Measurements from ENCODE around the gene SH2B2. TPM values are rescaled to one million over a fixed set of nuclear protein-coding genes. Genes with fewer than 3 reads are reported as not detected.

SH2B2 gene
- 8.9 TPM for total RNA-seq
- long read RNA-seq, partial matches to known transcripts: 0 of 3 reads
- long read RNA-seq, other reads (novel, unspliced or antisense): 3 of 3 reads

DNA sequence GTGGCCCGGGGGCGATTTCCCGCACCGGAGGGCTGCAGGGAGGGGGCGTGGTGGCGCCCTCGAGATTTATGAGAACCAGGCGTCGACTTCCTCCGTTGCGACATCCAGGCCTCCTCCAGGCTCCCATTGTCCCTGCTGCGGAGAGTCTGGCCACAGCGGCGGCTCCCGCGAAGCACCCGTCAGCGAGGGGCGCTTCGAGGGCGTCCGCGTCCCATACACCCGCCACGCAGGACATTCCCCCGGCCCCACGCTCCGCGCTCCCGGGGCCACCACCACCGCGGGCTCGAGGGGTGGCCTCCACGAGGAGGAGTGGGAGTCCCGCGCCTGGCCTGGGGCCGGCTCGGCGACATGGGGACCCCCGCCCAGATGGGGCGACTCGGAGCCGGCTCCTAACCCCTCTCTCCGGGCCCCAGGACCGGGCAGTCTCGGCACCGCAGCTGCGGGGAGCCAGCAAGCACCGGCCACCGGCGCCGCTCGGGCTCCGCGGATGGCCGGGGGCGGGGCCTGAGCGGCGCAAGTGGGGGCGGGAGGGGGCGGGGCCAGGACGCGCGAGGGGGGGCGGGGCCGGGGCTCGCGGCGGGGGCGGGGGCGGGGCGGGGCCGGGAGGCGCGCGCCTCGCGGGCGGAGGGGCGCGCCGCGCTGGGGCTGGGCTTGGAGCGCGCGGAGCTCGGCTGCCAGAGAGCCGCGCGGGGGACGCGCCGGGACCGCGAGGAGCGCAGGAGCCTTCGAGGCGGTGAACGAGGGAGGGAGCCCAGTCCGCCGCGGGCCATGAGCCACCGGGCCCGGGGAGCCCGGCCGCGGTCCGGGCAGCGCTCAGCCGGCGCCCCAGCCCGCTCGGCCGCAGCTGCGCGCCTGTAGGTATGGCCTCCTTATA lies at the start of gene SH2B2:
Gene SH2B2 (plus strand): TSS at position 632 of the 874 bp plus-strand sequence. CDS start 13,683 bp downstream, outside the sequence.
- DNase-seq (ENCODE audit: low spot score): peak; percentile 94

DNA sequence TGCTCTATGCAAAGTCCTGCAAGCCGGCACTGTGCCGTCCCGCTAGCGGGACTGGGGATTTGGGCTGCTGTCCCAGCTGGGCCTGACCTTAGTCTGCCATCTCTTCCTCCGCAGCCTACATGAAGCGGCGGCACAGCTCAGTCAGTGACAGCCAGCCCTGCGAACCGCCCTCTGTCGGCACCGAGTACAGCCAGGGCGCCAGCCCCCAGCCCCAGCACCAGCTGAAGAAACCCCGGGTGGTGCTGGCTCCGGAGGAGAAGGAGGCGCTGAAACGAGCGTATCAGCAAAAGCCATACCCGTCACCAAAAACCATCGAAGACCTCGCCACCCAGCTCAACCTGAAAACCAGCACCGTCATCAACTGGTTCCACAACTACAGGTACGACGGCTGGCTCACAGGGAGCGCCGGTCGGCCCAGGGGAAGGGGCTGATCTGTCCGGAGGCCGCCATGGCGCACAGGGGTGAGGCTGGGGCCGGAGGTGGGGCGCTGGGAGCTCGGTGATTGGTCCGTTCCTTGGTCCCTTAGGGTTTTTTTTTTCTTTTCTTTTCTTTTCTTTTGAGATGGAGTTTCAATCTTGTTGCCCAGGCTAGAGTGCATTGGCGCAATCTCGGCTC lies 47.4 kb upstream of the SH2B2 start:
- DNase-seq (ENCODE audit: low spot score): no peak

DNA sequence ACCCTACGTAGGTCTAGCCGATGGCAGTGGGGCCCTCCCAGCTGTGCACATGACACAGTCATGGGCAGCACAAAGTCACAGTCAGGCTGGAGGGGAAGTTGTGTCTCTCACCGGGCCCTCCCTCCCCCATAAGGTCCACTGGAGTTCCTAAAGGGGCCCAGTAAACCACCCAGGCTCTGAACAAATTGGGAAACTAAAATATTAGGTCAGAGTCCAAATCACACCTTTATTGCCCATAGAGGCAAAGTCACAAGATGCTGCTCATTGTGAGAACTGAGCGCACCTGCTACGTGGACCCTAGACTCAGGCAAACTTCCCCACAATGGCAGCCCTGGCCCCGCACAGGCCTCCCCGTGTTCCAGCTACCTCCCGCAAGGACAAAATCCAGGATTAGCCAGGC lies 45.2 kb upstream of the SH2B2 start:
- DNase-seq (ENCODE audit: low spot score): no peak

DNA sequence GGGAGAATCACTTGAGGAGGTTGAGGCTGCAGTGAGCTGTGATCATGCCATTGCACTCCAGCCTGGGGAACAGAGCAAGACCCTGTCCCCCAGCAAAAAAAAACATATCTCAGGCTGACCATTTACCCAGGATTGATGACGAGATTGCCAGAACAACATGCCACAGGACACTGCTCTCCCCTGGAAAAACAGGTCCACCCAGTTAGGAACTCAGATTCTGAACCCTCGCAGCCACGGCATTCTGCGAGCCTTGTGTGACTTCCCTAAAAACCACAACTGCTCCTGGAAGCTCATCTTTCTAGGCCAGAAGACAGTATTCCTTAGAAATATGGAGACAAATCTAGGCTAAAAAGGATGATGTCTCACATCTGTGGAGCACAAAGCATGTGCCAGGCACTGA lies 42.1 kb upstream of the SH2B2 start:
- no peak for DNase-seq (ENCODE audit: low spot score)

DNA sequence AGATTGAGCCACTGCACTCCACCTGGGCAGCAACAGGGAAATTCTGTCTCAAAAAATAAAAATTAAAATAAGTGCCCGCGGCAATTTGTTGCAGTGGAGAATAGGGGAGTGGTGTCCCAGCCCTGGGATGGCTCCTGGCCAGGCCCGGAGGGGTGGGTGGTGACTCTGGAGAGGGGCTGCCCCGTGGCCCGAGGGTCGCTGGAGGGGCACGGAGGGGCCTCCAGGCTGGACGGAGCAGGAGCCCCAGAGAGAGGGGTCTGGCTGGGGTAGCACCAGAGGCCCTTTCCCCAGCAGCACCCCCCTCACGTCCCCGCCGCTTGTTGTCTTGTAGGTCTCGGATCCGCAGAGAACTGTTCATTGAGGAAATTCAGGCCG lies 38.6 kb upstream of the SH2B2 start:
- DNase-seq (ENCODE audit: low spot score): no peak

DNA sequence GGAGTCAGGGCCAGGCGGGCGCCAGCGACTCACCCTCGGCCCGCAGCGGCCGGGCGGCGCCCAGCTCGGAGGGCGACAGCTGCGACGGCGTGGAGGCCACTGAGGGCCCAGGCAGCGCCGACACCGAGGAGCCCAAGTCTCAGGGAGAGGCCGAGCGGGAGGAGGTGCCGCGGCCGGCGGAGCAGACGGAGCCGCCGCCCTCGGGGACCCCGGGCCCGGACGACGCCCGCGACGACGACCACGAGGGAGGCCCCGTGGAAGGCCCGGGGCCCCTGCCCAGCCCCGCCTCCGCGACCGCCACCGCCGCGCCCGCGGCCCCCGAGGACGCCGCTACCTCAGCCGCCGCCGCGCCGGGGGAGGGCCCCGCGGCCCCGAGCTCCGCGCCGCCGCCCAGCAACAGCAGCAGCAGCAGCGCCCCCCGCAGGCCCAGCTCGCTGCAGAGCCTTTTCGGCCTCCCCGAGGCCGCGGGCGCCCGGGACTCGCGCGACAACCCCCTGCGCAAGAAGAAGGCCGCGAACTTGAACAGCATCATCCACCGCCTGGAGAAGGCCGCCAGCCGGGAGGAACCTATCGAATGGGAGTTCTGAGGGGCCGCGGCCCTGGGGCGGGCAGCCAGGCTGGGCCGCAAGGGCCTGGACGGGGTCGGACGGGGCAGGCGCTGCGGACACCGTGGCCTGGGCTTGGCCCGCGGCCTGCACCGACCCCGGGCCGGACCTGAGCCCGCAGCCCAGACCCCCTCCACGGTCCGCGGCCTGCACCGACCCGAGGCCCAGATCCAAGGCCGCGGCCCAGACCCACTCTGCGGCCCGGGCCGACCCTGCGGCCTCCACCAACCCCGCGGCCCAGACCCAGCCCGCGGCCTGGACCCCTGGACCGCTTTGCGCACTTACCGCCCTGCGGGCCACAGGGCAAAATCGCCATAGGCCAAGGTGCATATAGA lies 37.9 kb upstream of the SH2B2 start:
- no peak for DNase-seq (ENCODE audit: low spot score)

DNA sequence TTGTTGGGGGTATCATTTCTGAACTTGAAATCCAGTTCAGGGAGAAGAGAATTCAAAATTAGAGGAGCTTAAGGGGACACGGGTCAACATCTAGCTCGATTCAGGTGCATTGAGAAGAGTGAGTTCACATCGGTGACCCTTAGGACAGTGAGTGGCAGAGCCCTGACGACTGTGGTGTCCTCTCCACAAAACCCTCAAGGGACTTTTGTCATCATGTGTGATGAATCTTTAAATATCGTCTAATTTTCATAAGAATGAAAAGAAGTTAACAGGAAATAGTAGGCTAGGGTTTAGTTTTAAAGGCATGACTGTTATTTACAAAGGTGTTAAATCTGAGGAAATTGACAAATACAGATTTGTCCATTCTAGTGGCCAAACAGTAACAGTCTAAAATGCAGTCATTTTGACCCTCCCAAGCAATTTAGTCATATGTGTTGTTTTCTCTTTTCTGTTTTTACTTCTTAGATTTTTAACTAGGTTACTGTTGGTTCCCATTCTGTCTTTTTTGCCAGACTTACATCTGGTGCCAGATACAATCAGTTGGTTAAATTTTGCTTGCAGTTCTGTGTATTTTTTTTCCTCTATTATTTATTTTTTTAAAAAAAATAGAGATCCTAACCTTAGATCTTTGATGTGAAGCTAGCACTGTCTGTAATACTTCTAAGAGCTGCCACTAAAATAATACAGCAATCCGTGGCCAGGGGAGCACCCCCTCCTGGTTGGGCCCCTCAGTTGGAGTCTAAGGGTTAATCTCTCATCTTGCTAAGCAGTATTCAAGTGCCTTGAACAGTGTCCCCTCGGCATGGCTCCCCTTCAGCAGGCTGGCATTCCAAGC lies 34.9 kb upstream of the SH2B2 start:
- no peak for DNase-seq (ENCODE audit: low spot score)

DNA sequence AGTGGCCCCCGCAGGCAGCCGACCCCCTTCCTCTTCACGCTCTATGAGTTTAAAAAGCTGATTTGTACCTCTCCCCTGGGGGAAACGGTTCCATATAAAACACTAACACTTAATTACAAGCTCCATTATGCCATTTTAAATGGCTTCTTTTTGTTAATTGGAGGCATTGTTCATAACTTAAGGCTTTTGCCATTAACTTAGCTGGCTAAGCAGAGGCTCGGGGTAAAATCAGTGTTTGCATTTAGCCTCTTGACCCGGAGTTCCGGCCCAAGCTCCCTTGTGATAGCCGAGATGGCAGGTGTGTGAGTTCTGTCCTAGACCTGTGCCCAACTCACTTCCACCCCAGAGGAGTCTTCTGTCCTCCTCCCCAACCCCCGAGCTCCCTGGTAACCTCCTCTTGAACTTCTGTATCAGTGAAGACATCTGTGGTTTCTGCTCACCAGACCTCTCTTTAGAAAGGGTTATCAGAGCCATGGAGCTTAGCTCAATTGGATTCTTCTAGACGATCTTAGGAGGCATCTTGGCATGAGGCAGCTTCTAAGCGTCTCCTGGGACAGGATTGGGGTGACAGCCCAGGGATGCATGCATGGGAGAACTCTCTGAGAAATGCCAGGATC lies 34.2 kb upstream of the SH2B2 start:
- DNase-seq (ENCODE audit: low spot score): no peak

DNA sequence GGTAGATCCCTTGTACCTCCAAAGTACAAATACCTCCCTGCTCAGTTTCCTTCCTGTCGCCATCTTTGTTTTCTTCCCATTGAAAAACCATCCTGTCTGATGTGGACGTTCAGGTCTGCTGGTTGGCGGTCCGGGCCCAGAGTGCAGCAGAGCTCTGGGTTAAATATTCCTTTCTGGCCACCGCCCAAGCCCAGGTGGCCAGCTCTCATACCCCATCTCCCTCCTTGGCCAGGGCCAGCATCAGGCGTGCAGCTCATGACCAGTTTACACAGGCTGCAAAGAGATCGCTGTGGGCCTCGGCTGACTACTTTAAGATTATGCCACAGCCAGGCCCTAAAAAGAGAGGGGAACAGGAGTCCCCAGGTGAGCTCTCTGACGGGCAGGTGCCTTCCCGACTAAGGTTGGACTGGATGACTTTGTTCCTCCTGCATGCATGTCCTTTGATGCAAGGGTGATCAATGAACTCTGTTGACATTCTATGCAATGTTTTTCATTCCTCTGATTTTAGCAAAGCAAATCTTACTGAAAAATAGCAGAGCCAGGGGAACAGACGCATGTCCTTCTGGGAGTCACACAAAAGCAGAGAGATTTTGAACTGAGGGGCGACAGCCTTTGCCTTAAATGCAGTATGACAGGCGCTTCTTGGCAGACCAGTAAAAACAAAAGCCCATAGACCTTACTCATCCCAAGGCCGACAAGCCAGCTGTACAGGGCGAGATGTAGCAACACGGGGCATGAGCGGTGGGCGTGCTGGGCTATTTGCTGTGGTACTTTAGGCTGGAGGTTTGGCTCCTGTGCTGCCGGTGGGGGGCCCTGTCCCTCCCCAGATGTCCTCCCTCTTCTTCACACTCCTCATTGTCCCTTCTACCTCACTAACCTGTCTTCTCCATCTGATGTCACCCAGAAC lies 33.3 kb upstream of the SH2B2 start:
- no peak for DNase-seq (ENCODE audit: low spot score)

DNA sequence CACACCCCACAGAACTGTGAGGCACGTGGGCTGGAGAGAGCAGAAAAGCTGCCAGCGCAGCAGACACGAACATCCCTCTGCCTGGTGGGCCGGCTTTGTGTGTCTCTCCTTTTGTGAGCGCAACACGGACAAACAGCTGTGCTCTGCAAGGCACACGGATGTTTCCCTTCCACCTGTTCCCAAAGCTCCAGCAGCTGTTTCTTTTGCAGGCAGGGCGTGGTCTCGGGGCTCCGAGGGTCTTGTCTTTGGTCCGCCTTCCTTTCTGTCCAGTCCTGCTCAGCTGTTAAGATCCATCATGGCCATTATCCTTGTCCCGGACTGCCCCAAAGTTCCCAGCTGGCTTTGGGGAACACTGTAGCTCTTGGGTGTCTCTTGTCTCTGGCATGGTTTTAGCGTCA lies 32.7 kb upstream of the SH2B2 start:
- no peak for DNase-seq (ENCODE audit: low spot score)

DNA sequence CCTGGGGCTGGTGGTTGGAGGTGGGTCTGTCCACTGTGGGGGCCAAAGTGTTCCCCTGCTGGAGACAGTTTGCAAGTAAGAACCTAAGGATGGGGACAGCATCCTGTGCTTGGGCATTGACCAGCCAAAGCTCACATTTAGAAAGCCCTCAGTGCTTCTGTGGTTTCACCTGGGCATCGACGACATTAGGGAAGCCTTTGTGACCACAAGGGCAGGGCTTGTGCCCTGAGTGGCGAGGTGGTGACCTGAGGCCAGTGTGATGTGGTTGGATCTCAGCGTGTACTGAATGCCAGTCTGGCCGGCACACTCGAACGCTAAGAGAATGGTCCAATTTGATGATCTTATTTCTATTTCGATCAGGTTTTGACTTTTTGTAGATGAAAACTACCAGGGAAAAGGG lies 32.1 kb upstream of the SH2B2 start:
- no peak for DNase-seq (ENCODE audit: low spot score)

DNA sequence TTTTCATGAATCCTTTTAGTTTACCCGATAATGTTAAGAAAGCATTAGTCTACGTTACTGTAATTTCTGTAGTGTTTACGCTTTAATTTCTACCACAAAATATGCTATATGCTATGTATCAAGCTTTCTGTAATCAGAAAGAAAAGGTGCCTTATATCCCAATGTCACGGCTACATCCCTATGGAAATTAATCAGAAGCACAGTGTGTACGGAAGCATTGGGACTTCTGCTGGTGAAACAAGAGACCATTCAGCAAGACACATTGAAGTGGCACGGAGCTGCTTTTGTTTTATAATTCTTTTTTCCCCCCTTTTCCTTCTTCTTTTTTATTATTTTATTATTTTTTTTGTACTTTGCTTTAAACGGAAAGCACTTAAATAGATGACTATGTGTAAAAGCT lies 31.2 kb upstream of the SH2B2 start:
- no peak for DNase-seq (ENCODE audit: low spot score)

DNA sequence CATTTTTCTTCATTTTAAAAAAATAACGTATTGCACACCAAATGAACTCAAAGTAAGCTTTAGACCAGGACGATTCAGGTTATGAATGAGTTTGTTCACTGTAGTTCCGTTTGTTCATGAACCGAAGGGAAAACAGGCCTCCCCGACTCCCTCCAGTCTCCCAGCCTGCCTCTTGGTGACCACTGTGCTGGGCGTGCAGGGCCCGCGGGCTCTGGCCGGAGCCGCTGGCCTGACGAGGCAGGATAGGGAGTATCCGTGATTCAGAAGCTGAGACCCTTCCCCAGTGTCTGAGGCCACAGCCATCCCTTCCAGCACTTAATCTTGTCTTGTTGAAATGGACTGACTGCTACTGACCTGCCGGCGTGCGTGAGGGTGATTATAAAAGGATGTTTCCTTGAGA lies 30.8 kb upstream of the SH2B2 start:
- DNase-seq (ENCODE audit: low spot score): no peak

DNA sequence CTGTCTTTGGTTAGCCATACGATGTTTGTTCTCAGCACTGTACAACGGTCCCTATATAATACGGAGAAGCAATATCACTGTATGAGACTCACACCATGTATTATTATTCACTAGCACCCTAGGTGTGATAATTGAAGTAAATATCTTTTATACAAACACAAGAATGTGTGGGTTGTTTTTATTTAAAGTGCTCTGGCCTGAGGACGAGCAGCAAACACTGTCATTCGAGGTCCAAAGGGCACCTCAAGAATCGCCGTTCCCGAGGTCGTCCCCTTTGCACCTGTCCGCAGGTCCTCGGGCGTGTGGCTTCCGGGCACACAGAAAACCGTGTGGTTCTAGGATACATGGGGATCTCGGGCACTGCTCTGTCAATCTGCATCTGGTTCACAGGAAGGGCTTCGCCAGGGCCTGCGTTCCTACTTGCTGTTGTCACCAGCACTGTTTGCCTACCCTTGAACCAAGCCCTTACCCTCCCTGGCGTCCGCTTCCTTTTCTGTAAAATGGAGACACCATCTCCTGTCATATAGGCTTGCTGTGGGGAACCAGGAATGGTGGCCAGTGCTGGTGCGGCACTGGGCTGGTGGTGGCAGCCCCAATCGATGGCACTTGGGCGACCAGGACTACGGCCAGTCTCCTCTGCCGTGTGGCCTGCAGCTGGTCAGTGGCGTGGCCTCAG lies 28.5 kb upstream of the SH2B2 start:
- no peak for DNase-seq (ENCODE audit: low spot score)

DNA sequence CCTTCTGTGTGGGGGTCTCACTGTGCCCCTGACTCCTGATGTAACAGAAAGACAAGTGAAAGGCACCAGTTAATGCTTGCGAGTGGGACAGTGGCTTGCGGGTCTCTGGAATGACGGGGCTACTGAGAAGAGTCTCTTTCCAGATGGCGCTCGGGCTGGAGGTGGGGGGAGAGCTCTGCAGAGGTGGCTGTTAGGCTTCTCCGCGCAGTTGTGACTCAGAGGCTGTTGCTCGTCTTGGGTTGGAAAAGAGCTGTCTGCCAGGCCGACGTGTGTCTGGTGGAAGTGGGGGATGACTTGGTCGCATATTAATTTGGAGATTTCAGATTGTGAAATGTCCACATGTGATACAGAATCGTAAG lies 27.9 kb upstream of the SH2B2 start:
- no peak for DNase-seq (ENCODE audit: low spot score)

DNA sequence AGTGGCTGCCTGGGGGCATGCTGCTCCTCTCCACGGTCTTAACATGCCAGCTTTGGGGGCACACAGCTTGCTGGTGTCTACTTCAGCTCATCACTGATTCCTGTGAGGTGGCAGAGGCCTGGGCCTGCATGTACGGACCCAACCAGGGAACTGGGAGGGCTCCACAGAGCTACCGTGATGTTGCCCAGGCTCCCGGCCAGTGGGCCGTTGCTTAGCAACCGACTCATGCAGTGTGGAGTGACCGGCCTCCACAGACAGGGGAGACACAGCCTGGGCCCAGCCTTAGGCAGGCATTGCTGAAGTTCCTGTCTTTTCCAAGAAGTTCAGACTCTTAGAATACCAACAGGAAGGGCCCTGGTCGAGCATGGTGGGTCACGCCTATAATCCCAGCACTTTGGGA lies 25.8 kb upstream of the SH2B2 start:
- DNase-seq (ENCODE audit: low spot score): no peak

DNA sequence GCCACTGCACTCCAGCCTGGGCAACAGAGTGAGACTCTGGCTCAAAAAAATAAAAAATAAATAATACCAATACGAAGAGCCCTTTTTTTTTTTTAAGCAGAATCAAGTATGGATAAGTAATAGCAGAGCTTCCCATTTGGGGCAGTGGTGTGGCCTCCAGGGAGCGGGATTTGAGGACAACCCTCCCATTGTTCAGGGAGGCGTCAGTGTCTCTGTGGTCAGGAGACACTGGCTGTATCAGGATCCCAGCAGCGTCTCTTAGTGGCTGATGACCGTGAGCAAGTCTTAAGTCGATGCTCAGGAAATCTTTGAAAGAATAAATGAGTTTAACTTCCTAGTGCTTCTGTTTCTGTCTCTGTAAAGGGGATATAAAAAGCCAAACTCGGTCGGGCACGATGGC lies 25.2 kb upstream of the SH2B2 start:
- DNase-seq (ENCODE audit: low spot score): no peak

DNA sequence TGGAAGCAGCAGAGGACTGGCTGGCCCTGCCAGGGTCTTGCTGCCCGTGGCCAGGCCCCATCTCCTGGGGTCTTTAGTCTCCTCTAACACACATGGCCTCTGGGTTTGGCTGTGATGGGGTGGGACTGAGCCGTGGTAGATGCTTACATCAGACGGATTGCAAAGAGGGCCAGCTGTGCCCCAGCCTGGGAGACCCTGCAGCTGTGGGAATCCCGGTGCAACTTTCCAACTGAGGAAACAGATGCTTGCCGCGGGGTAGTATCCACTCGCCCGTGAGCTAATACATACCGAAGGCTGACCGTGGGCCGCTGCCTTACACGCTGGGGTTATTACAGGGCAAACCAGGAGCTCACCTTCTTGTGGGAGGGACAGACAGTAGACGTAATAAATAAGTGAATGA lies 24.1 kb upstream of the SH2B2 start:
- no peak for DNase-seq (ENCODE audit: low spot score)

DNA sequence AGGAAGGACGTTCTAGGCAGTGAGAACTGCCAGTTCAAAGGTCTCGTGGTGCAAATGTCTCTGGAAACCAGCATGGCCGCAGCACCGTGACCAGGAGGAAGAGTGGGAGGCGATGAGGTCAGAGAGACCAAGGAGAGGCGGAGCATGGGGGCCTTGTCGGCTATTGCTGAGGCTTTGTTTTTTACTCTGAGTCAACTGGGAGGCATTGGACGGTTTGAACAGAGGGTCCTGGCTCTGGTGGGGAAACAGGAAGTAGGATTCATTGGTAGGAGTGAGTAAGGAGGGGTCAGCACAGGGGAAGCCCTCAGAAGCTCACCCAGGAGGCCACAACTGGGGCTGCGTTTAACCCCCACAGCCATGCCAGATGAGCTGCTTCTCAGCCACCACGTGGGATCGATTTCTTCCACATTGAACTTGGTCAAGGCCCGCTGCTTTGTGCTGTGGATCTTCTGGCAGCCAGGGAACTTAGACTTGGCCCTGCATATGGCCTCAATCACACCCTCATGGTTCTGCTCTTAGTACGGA lies 22.2 kb upstream of the SH2B2 start:
- no peak for DNase-seq (ENCODE audit: low spot score)
